HG03097 (cell line): ENCODE data around the gene FILIP1L.
A peak's percentile ranks its signal among the peaks of the same experiment; 100 is the strongest.
"Not testable (repeated sequence)": the region's sequence is repeated elsewhere in the genome, so short reads cannot be mapped to it uniquely, and the experiment has no call there.

Source experiments
- ATAC-seq: cut with Tn5 transposase; IDR thresholded peaks from one replicate; pipeline ENCODE4 v1.9.1; 2021; ENCODE audit not compliant: unreplicated experiment, low FRiP score

The FILIP1L gene

GRCh38 chr3:100076731-100077529, 37.4 kb downstream of the FILIP1L start:
- ATAC-seq = no peak

- no peak for ATAC-seq
Measured at GRCh38 chr3:100075851-100076730, 38.2 kb downstream of the FILIP1L start.

DNA sequence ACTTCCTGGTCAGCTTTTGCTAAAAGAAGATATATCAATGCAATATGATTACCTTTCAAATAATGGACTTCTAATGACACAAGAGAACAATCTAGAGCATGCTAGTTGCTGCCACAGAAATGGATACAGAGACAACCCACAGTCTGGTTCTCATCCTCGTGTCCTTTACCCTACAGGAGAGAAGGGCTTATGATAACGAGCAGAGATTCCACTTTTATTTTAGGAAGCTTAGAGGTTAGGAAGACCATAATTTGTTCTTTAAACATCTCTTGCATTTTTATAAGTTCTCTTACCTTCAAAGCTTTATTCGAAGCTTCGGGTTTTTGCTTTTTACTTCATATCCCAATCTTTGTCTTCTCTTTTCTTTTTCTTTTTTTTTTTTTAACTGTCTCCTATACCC, 39.1 kb downstream of the FILIP1L start:
- ATAC-seq = no peak

DNA sequence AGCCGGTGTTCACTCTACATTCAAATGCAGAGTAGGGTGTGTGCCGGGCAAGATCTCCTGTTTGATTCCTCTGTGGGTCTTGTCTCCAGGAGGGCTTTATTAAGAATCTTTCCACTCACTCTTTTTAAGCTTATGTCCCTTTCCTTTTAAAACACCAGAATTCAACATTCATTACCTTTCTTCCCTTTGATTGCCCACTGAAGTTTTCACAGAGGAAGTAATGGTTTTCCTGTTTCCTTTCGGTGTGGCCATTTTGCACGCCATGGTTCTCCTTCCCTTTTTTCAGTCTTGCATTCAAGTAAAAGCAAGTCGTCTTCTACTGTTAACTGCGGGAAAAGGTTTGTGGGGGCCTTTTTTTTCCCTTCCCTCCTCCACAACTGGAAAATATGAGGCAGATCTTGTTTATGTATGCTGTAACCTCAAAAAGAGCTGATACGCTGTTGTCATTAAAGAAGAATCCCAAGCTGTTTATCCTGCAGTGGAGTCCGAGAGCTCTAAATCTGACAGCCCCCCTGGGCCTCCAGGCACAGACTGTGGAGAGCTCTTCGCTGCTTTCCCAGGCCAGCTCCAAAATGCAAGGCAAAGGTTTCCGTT, 40.5 kb downstream of the FILIP1L start:
- no peak for ATAC-seq

DNA sequence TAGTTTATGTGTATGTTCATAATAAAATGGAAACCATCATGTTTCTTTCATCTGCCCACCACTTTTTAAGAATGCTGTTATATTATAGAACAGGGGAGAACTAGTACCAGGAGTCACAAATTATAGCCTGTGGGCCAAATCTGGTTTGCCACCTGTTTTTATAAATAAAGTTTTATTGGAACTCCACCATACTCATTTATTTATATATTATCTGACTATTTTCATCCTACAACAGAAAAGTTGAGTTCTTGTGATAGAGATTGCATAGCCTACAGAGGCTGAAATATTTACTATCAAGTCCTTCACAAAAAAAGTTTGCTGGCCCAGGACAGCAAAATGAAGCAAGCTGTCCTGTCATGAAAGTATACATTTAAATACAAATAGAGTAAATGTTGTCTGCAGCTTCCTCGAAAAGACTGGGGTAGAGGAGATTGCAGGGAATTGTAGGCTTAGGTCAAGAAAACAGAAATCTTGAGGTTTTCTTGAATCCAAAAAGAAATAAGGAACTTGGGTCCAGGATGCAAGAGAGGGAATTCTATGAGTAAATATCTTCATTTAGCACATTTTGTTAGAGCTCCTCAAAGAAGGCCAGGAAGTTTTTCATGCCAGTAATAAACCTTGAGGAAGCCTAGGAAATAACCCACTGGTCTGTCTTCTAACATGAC, 41.1 kb downstream of the FILIP1L start:
- ATAC-seq = no peak

- no peak for ATAC-seq
Measured at GRCh38 chr3:100072326-100073048, 41.8 kb downstream of the FILIP1L start.

DNA sequence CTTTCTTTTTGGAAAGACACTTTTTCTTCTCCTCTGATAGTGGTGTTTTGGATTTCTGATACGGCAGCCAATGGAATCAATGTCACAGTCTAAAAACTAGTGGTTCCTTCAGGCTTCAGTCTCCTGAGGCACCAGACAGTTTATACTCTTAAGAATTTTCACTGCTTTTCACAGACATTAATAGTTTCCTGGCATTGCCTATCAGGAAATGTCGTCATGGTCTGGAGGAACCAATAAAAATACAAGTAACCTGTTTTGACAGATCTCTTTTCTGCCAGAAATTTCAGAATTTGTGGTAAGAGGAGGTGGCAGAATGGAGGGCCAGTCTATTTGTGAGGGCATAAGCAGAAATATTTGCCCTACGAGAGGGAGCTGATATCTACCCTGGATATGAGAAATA, 44.8 kb downstream of the FILIP1L start:
- ATAC-seq = no peak

DNA sequence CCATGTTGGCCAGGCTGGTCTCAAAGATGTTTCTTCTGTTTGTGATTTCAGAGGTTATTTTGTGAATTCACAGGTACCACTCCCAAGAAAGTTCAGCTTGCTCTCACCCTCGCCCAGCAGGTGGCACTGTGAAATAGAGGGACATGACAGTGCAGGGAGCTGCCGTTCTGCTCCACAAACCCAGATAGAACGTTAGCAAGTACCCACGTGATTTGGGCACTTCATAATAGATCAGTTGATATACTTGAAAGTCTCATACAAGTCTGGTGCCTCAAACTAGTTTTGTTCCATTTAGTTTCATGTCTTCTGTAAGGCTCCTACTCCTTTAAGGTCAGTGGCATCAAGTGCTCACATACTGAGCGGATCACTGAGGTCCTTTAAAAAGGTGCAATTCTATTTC, 45.5 kb downstream of the FILIP1L start:
- peak; percentile 45 for ATAC-seq

DNA sequence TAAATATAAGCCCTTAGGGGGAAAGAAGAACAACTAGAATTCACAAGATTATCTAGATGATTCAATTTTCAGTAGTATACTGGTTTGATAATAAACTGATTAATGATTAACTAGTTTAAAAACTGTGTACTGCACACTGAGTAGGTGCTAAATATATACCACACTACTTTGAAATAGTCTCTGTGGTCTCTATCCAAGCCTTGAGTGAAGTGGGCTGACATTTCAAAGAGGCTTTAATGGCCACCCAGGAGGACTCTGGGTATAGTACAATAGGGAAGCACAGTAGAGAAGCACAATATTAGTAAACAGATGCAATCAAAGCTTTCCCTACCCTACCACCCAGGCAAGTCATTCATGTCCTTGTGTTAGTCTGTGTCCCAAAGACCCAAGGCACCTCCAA, 46.7 kb downstream of the FILIP1L start:
- ATAC-seq = no peak

- no peak for ATAC-seq
Measured at GRCh38 chr3:100063929-100064461, 50.3 kb downstream of the FILIP1L start.

- ATAC-seq = no peak
Measured at GRCh38 chr3:100062665-100063064, 51.6 kb downstream of the FILIP1L start.

- ATAC-seq = no peak
Measured at GRCh38 chr3:100060685-100061484, 53.4 kb downstream of the FILIP1L start.

DNA sequence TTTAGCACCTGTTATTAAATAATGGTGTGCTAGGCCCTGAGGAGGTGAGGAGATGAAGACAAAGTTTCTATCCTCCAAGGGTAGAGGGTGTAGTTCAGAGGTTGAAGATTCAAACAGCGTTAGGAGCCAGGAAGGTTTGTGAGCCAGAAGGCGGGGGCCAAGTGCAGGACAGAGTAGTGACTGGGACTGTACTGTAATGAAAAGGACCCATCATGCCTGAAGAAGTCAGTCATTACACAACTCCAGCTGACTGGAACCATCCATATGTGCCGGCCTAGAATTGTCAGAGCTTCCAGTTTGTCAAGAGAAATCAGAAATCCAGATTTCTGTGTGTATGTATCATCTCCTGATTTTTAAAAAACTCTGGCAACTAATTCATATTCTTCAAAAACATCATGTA, 54.8 kb downstream of the FILIP1L start:
- no peak for ATAC-seq

DNA sequence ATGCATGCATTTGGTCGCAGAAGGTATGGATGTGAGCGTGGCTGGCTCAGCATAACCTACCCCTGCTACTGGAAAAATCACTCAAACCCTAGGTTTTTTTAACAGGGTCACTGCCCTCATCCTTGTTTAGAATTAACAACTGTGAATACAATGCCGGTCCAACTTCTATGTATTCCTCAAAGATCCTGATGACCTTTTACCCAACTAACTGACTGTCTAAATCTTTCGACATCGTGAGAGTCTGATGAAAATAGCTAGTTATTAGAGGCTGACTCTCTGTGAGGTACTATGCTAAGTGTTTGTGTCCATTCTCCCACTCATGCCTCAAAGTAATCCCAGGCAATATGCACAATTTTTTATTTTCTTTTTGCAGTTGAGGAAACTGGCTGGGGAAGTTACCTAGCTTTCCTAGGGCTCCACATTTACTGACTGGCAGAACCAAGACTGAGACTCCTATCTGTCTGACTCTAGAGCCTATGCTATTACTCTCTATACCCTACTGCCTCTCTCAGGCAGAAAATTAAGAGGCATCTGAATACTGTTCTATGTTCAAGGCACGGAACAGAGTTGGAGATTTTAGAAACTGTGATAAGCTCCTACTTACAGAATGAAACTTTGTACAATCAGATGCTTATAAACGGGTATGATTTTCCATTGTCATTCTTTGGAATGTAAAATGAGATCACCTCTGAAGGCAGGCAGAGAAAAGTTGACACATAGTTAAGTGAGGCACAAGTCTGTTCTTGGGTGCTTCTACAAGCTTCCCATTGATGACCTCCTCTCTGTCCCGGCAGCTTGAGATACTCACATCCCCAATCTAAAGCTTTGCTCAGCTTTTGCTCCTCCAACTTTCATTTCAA, 56.4 kb downstream of the FILIP1L start:
- ATAC-seq = no peak

DNA sequence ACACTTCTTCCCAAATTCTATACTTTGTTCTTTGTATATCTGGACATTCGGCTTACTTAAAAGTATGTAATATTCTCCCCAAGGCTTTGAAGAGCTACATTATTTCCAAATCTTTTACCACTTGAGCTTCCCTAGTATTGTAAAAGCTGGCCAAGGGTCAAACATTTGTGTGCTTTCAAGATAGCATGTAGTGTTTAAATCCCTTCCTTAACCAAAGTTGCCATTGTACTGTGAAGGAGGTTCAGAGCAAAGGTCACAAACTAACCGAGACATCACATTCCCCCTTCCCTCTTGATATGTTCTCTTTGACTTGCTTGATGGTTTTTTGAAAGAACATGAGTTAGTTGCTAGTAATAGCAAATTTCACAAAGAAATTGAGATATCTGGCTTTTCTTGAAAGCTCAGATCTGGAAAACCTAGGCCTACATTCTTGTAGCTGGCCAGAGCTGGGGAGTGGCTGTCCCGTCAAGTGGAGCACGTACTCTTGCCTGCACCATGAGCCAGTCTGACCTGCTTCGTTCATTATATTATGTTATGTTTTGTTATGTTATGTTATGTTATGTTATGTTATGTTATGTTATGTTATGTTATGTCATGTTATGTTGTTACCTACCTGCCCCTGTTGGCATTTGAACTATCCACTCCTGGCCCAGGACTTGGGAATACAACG, 60.2 kb downstream of the FILIP1L start:
- ATAC-seq = no peak

- ATAC-seq = not testable (repeated sequence)
Measured at GRCh38 chr3:100051513-100051912, 62.8 kb downstream of the FILIP1L start.

DNA sequence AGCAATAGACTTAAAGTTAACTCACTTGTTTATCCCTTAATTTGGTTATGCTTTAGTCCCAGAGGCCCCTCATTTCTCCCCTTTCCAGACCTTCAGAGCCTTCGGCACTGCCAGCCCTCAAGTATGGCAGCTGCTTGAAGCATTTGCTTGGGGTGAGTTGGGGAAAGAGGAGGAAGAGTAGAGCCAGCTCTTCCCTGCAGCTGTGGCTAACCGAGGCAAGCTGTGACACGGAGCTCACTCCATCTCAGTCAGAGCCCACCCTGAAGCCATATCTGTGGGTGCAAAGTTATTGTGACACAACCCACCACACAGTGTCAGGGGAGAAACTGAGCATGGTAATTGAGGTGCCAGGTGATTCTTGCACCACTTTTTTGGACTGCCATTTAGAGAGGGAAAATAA, 66.1 kb downstream of the FILIP1L start:
- no peak for ATAC-seq
